SK-N-SH (cell line): Measurements from ENCODE around the gene NPPB.

ENCODE experiments used
- EZH2phosphoT487 ChIP-seq: fragments of 200-600 bp; sonication (generic); IDR thresholded peaks from 2 replicates; pipeline ENCODE4 v1.6.1; 2017; ENCODE audit warnings: low read depth, mixed run types, mild to moderate bottlenecking, antibody characterized with exemption, moderate library complexity, borderline replicate concordance
- FOXJ3 ChIP-seq: sonication (generic); formaldehyde crosslinking; IDR thresholded peaks from 2 replicates; pipeline ENCODE4 v1.5.1; 2020; ENCODE audit warnings: mild to moderate bottlenecking, missing genetic modification reagents
- JUND ChIP-seq: IDR thresholded peaks from 2 replicates; pipeline ENCODE4 v1.4.0; 2012
- MXI1 ChIP-seq: IDR thresholded peaks from 2 replicates; pipeline ENCODE4 v1.6.1; 2012; ENCODE audit warnings: mild to moderate bottlenecking, low read depth, low read length, improper control_type of control experiment
- YY1 ChIP-seq: IDR thresholded peaks from 2 replicates; pipeline ENCODE4 v1.4.0; 2012; ENCODE audit warnings: low read depth, mild to moderate bottlenecking
- TF ChIP-seq, protein P1 (sequence below): fragments of 200-600 bp; sonication (generic); IDR thresholded peaks from 2 replicates; pipeline ENCODE4 v1.6.1; 2017; ENCODE audit warnings: antibody characterized with exemption, mild to moderate bottlenecking, moderate library complexity
- TF ChIP-seq, protein P2 (sequence below): IDR thresholded peaks from 2 replicates; pipeline ENCODE4 v1.4.0; 2012; ENCODE audit warnings: low read depth
- TF ChIP-seq, protein P3 (sequence below): IDR thresholded peaks from 2 replicates; pipeline ENCODE4 v1.6.1; 2012; ENCODE audit warnings: mild to moderate bottlenecking, low read depth, low read length, moderate library complexity

DNA sequence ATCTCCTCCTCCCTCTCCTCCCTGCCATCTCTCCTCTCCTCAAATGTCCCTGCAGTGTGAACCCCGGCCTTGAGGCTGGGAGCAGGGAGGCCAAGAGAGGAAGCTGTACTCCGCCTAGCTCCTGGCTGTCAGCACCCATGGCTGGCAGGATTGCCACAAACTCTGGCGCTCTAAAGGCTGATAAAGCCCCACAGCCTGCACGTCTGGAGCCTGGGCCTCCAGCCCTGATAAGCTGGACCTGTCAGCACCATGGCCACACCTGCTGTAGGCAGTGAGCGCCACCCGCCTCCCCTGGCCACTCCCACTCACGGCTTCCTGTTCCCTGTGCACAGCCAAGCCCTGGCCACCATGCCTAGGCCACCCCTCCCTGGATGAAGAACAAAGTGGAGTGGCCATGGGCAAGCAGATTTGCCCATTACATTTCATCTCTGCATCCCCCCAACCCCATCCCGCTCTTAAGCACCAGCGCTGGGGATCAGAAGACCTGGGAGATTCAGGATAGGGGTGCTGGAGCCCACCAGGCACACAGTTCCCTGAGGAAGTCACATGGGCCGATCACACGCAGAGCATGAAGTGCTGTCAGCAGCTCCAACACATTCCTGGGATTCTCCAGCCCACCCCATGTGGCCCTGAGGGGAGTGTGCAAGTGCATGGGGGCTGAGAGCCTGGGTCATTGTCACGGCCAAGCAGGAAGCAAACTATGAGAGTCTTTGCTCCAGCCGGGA, 24.2 kb upstream of the NPPB start:
- TF ChIP-seq, protein P1, sequence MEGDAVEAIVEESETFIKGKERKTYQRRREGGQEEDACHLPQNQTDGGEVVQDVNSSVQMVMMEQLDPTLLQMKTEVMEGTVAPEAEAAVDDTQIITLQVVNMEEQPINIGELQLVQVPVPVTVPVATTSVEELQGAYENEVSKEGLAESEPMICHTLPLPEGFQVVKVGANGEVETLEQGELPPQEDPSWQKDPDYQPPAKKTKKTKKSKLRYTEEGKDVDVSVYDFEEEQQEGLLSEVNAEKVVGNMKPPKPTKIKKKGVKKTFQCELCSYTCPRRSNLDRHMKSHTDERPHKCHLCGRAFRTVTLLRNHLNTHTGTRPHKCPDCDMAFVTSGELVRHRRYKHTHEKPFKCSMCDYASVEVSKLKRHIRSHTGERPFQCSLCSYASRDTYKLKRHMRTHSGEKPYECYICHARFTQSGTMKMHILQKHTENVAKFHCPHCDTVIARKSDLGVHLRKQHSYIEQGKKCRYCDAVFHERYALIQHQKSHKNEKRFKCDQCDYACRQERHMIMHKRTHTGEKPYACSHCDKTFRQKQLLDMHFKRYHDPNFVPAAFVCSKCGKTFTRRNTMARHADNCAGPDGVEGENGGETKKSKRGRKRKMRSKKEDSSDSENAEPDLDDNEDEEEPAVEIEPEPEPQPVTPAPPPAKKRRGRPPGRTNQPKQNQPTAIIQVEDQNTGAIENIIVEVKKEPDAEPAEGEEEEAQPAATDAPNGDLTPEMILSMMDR, result no peak
- TF ChIP-seq JUND, result no peak
- TF ChIP-seq, protein P2, sequence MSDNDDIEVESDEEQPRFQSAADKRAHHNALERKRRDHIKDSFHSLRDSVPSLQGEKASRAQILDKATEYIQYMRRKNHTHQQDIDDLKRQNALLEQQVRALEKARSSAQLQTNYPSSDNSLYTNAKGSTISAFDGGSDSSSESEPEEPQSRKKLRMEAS, result no peak
- peak; percentile 71 for TF ChIP-seq MXI1
- no peak for TF ChIP-seq YY1
- TF ChIP-seq, protein P3, sequence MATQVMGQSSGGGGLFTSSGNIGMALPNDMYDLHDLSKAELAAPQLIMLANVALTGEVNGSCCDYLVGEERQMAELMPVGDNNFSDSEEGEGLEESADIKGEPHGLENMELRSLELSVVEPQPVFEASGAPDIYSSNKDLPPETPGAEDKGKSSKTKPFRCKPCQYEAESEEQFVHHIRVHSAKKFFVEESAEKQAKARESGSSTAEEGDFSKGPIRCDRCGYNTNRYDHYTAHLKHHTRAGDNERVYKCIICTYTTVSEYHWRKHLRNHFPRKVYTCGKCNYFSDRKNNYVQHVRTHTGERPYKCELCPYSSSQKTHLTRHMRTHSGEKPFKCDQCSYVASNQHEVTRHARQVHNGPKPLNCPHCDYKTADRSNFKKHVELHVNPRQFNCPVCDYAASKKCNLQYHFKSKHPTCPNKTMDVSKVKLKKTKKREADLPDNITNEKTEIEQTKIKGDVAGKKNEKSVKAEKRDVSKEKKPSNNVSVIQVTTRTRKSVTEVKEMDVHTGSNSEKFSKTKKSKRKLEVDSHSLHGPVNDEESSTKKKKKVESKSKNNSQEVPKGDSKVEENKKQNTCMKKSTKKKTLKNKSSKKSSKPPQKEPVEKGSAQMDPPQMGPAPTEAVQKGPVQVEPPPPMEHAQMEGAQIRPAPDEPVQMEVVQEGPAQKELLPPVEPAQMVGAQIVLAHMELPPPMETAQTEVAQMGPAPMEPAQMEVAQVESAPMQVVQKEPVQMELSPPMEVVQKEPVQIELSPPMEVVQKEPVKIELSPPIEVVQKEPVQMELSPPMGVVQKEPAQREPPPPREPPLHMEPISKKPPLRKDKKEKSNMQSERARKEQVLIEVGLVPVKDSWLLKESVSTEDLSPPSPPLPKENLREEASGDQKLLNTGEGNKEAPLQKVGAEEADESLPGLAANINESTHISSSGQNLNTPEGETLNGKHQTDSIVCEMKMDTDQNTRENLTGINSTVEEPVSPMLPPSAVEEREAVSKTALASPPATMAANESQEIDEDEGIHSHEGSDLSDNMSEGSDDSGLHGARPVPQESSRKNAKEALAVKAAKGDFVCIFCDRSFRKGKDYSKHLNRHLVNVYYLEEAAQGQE, result no peak
- TF ChIP-seq FOXJ3 (CRISPR knock-in tag), result no peak
- no peak for TF ChIP-seq EZH2phosphoT487
